ENCODE results near the gene TBC1D19. TPM values are rescaled to one million over a fixed set of nuclear protein-coding genes. Genes with fewer than 3 reads are reported as not detected.

TBC1D19 gene
- total and polyA plus RNA-seq, 9 of the 15 experiments (the other 6 are each of a cell fraction or from before 2014, with no cell fraction given) = 0.73 to 5.6 (median 3.7) TPM

DNA sequence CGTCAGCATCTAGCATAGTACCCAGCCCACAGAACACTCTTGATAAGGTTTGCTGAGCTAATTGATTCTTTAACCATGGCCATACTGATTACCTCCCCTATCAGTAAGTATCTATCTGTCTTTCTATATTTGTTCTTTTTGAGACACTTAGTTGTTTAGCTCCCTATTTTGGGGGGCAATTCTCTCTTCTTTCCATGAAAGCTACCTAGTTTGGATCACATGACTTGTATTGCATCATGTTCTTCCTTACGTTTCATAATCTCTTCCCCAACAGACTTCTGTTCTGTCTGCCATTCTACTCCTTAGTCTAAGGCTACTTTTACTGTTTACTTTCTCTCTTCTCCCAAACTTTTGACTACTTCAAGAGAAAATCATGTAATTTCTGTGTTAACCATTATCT, 39.0 kb downstream of the TBC1D19 start (continued):
- TF ChIP-seq MTA2 (IDR thresholded peaks at IDR 0.05; ENCODE audit: low read depth) = 0 out of 2 replicates have a peak, but pooled peaks have one; percentile 18
- peak; percentile 90 for TF ChIP-seq CEBPG (CRISPR knock-in tag; IDR thresholded peaks at IDR 0.05)
- TF ChIP-seq CEBPG (tag; conservative IDR thresholded peaks at IDR 0.05 in 1 of 2, IDR thresholded peaks at IDR 0.05 in 1 of 2) = peak; percentile 96 to 98
- 0 out of 2 replicates have a peak, but pooled peaks have one; percentile 50 for TF ChIP-seq MECOM (CRISPR knock-in tag; IDR thresholded peaks at IDR 0.05)
- peak; percentile 97 for TF ChIP-seq CEBPB (tag; IDR thresholded peaks at IDR 0.05)
- TF ChIP-seq POLR2AphosphoS2 (IDR thresholded peaks at IDR 0.05; ENCODE audit: low read length) = no peak
- no peak for TF ChIP-seq BRF1 (IDR thresholded peaks at IDR 0.05; ENCODE audit: borderline replicate concordance, extremely low read depth, insufficient read length)
- TF ChIP-seq, protein P1, sequence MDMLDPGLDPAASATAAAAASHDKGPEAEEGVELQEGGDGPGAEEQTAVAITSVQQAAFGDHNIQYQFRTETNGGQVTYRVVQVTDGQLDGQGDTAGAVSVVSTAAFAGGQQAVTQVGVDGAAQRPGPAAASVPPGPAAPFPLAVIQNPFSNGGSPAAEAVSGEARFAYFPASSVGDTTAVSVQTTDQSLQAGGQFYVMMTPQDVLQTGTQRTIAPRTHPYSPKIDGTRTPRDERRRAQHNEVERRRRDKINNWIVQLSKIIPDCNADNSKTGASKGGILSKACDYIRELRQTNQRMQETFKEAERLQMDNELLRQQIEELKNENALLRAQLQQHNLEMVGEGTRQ (CRISPR knock-in tag; IDR thresholded peaks at IDR 0.05) = peak; percentile 70
- TF ChIP-seq BCOR (IDR thresholded peaks at IDR 0.05) = no peak
- no peak for TF ChIP-seq BMI1 (IDR thresholded peaks at IDR 0.05; ENCODE audit: low read length)
- TF ChIP-seq POLR2H (tag; IDR thresholded peaks at IDR 0.05; ENCODE audit: low read depth) = peak; percentile 64
- TF ChIP-seq, protein P2, sequence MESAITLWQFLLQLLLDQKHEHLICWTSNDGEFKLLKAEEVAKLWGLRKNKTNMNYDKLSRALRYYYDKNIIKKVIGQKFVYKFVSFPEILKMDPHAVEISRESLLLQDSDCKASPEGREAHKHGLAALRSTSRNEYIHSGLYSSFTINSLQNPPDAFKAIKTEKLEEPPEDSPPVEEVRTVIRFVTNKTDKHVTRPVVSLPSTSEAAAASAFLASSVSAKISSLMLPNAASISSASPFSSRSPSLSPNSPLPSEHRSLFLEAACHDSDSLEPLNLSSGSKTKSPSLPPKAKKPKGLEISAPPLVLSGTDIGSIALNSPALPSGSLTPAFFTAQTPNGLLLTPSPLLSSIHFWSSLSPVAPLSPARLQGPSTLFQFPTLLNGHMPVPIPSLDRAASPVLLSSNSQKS (CRISPR knock-in tag; IDR thresholded peaks at IDR 0.05) = no peak
- TF ChIP-seq ZNF175 (CRISPR knock-in tag; IDR thresholded peaks at IDR 0.05; ENCODE audit: low read depth) = peak; percentile 19; the same call in 1 of the 2 replicates
- TF ChIP-seq NR2C1 (IDR thresholded peaks at IDR 0.05) = no peak
- peak; percentile 52; the same call in 1 of the 2 replicates for TF ChIP-seq NR2C1 (tag; IDR thresholded peaks at IDR 0.05)
- TF ChIP-seq MTA1 (IDR thresholded peaks at IDR 0.05; ENCODE audit: borderline replicate concordance) = 0 out of 2 replicates have a peak, but pooled peaks have one; percentile 24
- no peak for TF ChIP-seq DDX20 (tag; IDR thresholded peaks at IDR 0.05; ENCODE audit: low read depth)
- TF ChIP-seq FOXK2 (conservative IDR thresholded peaks at IDR 0.05 in 1 of 2, IDR thresholded peaks at IDR 0.05 in 1 of 2; ENCODE audit: low read depth in 2 of 2) = peak; percentile 23 to 61; a peak in 3 of 4 replicates
- TF ChIP-seq, protein P3, sequence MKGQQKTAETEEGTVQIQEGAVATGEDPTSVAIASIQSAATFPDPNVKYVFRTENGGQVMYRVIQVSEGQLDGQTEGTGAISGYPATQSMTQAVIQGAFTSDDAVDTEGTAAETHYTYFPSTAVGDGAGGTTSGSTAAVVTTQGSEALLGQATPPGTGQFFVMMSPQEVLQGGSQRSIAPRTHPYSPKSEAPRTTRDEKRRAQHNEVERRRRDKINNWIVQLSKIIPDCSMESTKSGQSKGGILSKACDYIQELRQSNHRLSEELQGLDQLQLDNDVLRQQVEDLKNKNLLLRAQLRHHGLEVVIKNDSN (CRISPR knock-in tag; IDR thresholded peaks at IDR 0.05) = peak; percentile 10; the same call in 1 of the 2 replicates
- TF ChIP-seq, protein P4, sequence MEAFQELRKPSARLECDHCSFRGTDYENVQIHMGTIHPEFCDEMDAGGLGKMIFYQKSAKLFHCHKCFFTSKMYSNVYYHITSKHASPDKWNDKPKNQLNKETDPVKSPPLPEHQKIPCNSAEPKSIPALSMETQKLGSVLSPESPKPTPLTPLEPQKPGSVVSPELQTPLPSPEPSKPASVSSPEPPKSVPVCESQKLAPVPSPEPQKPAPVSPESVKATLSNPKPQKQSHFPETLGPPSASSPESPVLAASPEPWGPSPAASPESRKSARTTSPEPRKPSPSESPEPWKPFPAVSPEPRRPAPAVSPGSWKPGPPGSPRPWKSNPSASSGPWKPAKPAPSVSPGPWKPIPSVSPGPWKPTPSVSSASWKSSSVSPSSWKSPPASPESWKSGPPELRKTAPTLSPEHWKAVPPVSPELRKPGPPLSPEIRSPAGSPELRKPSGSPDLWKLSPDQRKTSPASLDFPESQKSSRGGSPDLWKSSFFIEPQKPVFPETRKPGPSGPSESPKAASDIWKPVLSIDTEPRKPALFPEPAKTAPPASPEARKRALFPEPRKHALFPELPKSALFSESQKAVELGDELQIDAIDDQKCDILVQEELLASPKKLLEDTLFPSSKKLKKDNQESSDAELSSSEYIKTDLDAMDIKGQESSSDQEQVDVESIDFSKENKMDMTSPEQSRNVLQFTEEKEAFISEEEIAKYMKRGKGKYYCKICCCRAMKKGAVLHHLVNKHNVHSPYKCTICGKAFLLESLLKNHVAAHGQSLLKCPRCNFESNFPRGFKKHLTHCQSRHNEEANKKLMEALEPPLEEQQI (IDR thresholded peaks at IDR 0.05) = peak; percentile 73; the same call in 1 of the 2 replicates
- peak; percentile 41 for TF ChIP-seq ZNF311 (CRISPR knock-in tag; IDR thresholded peaks at IDR 0.05)
- no peak for TF ChIP-seq ATF1 (CRISPR knock-in tag; IDR thresholded peaks at IDR 0.05)
- peak; percentile 34 for TF ChIP-seq ATF1 (tag; IDR thresholded peaks at IDR 0.05)
- peak; percentile 47 for TF ChIP-seq ZNF584 (CRISPR knock-in tag; IDR thresholded peaks at IDR 0.05; ENCODE audit: low read depth)
- TF ChIP-seq MAFG (tag; conservative IDR thresholded peaks at IDR 0.05) = no peak
- no peak for TF ChIP-seq MCM3 (IDR thresholded peaks at IDR 0.05)
- TF ChIP-seq KLF6 (CRISPR knock-in tag; IDR thresholded peaks at IDR 0.05; ENCODE audit: borderline replicate concordance) = 0 out of 2 replicates have a peak, but pooled peaks have one; percentile 38
- TF ChIP-seq SMAD3 (CRISPR knock-in tag; conservative IDR thresholded peaks at IDR 0.05) = no peak
